Measurements from ENCODE around the gene VEGFA.

DNA sequence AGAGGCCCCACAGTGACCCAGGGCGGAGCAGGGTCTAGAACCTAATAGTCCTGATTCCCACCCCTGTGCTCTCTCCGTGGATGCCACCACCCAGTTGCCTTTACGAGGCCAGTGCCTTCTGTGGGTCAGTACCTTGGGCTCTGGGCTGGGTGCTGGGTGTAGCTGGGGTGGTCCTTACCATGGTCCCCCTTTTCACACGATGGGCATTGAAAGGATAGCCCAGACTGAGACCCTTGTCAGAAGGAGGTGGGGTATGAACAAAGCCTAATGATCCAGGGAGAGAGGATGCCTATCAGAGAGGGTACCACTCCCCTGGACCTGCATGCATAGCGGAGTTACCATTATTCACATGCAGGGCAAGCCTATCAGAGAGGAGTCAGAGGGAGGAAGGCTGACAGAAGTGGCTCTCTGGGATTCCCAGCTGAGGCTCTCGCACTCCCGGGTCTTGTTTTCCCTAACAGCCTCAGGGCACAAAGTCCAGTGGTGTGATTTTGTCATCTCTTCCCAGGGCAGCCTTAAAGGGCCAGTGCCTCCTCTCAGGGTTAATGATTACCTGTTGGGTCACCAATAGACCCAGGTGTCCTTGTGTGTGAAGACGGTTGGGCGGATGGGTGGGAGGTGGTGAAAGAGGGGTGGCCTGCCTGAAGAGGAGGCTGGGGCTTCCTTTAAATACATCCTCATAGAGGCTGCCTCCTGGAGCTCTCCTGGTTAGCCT is 36.2 kb downstream of the VEGFA start:
- TF ChIP-seq POLR2A (IDR thresholded peaks at IDR 0.05) (no peak), CTCF (IDR thresholded peaks at IDR 0.05) (no peak)
